Activated CD8-positive, alpha-beta T cell treated with anti-CD3 and anti-CD28 coated beads for 36 hours (primary cell): ENCODE measurements around the gene AXIN1. TPM values are rescaled to one million over a fixed set of nuclear protein-coding genes. Genes with fewer than 3 reads are reported as not detected.

Experiments
- ATAC-seq: fragments of 200-7000 bp; cut with Tn5 transposase; one replicate; pipeline ENCODE4 v1.10.0; 2021; ENCODE audit warnings: mild to moderate bottlenecking, moderate library complexity
- CTCF ChIA-PET: fragments of 350-600 bp; sonication (Branson Sonifier 250); formaldehyde crosslinking; loops from one replicate; lab custom pipeline; 2021; ENCODE audit warnings: antibody characterized with exemption; lab: Charles Lee
- POLR2A ChIA-PET: fragments of 350-600 bp; sonication (Branson Sonifier 250); formaldehyde crosslinking; loops from one replicate; lab custom pipeline; 2021; ENCODE audit warnings: antibody characterized with exemption; lab: Charles Lee
- DNase-seq: peaks from one replicate; pipeline ENCODE4 v3.0.0-alpha.2; 2020
- H3K27ac Mint-ChIP-seq: one replicate; pipeline ENCODE4 v1.8.0; 2021; ENCODE audit warnings: mild to moderate bottlenecking, mixed read lengths
- H3K27me3 Mint-ChIP-seq: one replicate; pipeline ENCODE4 v1.8.0; 2021; ENCODE audit warnings: mixed read lengths
- H3K36me3 Mint-ChIP-seq: one replicate; pipeline ENCODE4 v1.8.0; 2021; ENCODE audit warnings: low read depth, mixed read lengths
- H3K4me1 Mint-ChIP-seq: one replicate; pipeline ENCODE4 v1.8.0; 2021; ENCODE audit warnings: low read depth, mixed read lengths
- H3K4me3 Mint-ChIP-seq: one replicate; pipeline ENCODE4 v1.8.0; 2021; ENCODE audit warnings: mild to moderate bottlenecking, moderate library complexity, mixed read lengths
- H3K9me3 Mint-ChIP-seq: one replicate; pipeline ENCODE4 v1.8.0; 2021; ENCODE audit warnings: mixed read lengths
- intact Hi-C: fragments of 100-400 bp; cut with micrococcal nuclease; formaldehyde crosslinking; loops from one replicate; pipeline ENCODE4 v1.10.0; 2022
- total RNA-seq, 2 experiments: library from RNA; stranded (reverse); gene quantifications; one replicate each; pipeline ENCODE4 v1.2.3, GENCODE V29; 2021
- TF ChIP-seq, protein P1 (sequence below): fragments of 200-600 bp; IDR thresholded peaks from one replicate; pipeline ENCODE4 v1.8.0; 2022; ENCODE audit warnings: antibody characterized with exemption, mild to moderate bottlenecking

Gene AXIN1
- total RNA-seq, 2 experiments from 2014 or later, result 24.1 to 24.9 TPM

DNA sequence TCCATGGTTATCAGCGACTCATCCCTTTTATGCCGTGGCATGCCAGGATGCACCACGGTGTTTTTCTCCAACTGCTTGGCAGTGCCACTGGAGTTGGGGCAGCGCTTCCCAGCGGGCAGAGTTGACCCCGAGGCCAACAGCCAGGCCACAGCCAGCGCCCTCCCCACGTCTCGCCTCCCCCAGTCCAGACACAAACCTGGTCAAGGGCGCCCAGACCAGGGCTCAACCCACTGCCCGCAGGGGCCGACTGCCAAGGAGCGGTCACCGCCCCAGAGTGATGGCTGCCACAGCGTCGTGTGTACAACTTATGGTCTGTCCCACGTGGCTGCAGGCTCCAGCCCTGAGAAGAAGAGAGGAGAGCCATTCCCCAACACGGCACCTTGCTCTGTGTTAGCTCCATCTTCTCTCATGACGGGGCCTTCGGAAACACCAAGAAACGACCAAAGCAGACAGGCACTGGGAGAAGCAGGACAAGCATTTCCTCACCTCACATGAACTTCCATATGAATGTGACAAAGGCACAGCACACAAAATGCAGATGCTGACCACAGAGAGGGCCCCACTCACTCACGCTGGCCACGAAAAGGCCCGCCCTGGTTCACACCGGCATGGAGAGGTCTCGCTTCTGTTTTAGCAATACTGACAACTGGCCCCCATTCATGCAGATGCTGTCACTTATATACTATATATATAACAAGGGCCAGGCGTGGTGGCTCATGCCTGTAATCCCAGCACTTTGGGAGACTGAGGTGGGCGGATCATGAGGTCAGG lies 27.0 kb downstream of the AXIN1 start:
- Mint-ChIP-seq H3K4me3 (peak overlapping the region; percentile 61), H3K27me3 (no peaks in the 10 kb centered on the region), H3K4me1 (peaks cover 46% of the 10 kb centered on the region), H3K27ac (peak overlapping the region; percentile 64), H3K9me3 (no peaks in the 10 kb centered on the region), H3K36me3 (peaks cover 6% of the 10 kb centered on the region)
- CTCF ChIA-PET, result interaction anchor here (0.6 kb wide), 1 partner anchor 66 kb away, joined by 3 read pairs; no protein-coding TSS in a partner anchor
- intact Hi-C loops, result no loop called here
- ATAC-seq (no peak), DNase-seq (no peak)
- TF ChIP-seq, protein P1, sequence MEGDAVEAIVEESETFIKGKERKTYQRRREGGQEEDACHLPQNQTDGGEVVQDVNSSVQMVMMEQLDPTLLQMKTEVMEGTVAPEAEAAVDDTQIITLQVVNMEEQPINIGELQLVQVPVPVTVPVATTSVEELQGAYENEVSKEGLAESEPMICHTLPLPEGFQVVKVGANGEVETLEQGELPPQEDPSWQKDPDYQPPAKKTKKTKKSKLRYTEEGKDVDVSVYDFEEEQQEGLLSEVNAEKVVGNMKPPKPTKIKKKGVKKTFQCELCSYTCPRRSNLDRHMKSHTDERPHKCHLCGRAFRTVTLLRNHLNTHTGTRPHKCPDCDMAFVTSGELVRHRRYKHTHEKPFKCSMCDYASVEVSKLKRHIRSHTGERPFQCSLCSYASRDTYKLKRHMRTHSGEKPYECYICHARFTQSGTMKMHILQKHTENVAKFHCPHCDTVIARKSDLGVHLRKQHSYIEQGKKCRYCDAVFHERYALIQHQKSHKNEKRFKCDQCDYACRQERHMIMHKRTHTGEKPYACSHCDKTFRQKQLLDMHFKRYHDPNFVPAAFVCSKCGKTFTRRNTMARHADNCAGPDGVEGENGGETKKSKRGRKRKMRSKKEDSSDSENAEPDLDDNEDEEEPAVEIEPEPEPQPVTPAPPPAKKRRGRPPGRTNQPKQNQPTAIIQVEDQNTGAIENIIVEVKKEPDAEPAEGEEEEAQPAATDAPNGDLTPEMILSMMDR, result no peak
- POLR2A ChIA-PET, result interaction anchor here (0.8 to 1.4 kb wide), 2 partner anchors 12 to 25 kb away, joined by 3 to 4 read pairs; no protein-coding TSS in a partner anchor

DNA sequence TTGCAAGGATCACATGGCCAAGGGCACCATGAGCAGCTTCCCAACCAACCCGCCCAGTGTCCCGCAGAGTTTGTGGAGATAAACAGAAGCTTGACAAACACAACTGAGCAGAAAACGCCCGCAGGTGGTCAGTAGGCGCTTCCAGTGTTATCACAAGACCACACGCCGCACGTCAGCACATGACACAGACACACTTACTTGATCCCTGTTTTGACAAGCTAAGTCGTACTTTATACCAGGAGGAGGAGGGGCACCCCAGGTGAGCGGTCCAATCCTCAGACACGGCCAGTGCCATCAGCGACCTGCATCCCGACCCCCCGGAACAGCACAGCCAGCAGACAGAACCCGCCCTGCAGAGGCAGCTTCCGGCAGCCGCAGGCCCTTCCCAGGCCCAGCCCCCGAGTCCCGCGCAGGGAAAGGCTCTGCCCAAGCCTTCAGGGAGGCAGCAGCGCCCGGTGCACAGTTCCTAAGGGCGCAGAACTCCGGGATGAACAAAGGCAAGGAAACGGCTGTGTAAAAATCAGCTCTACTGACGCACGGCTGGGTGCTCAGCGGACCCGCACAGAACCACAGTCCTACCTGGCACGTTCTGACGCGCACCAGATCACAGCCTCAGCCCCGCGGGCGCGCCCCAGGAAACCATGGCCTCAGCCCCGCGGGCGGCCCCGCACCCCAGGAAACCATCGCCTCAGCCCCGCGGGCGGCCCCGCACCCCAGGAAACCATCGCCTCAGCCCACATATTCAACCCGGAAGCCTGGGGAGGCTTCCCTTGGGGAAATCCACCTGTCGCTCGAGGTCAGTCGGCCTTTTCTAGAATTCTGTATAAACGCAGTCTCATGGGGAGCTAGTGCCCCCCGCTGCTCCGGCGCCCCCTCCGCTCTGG lies 27.8 kb downstream of the AXIN1 start:
- H3K4me3 Mint-ChIP-seq, result peak overlapping the region; percentile 61
- POLR2A ChIA-PET, result interaction anchor here (0.8 to 1.4 kb wide), 3 partner anchors 13 to 71 kb away, joined by 3 to 4 read pairs (median 3); no protein-coding TSS in a partner anchor
- intact Hi-C loops, result loop anchor here (5.0 kb wide), 1 partner anchor 87 kb away; no protein-coding TSS in a partner anchor
- DNase-seq (peak; percentile 64), ATAC-seq (peak; percentile 52)
- peaks cover 6% of the 10 kb centered on the region for H3K36me3 Mint-ChIP-seq
- no peaks in the 10 kb centered on the region for H3K27me3 Mint-ChIP-seq
- no peaks in the 10 kb centered on the region for H3K9me3 Mint-ChIP-seq
- CTCF ChIA-PET, result interaction anchor here (0.6 to 0.7 kb wide), 2 partner anchors 67 to 228 kb away, joined by 3 read pairs; no protein-coding TSS in a partner anchor
- peaks cover 48% of the 10 kb centered on the region for H3K4me1 Mint-ChIP-seq
- TF ChIP-seq, protein P1, result no peak
- H3K27ac Mint-ChIP-seq, result peak overlapping the region; percentile 64

DNA sequence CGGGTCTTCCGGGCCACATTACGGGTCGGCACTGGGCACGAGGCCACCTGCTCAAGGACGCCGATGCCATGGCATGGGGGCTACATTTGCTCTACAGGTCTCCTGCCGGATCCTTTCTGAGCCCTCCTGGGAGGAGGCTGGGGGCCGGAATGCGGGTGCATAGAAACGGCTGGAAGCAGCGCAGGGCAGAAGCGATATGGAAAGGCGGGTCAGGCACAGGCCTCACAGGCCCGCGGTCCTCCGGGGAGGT lies 28.4 kb downstream of the AXIN1 start:
- intact Hi-C loops, result loop anchor here (5.0 kb wide), 1 partner anchor 87 kb away; no protein-coding TSS in a partner anchor
- TF ChIP-seq, protein P1, result no peak
- Mint-ChIP-seq H3K9me3 (no peaks in the 10 kb centered on the region), H3K27ac (no peak overlapping the region), H3K27me3 (no peaks in the 10 kb centered on the region), H3K4me3 (no peak overlapping the region), H3K36me3 (peaks cover 8% of the 10 kb centered on the region), H3K4me1 (peaks cover 52% of the 10 kb centered on the region)
- ChIA-PET POLR2A (interaction anchor here (0.8 to 1.4 kb wide), 2 partner anchors 27 to 70 kb away, joined by 3 to 4 read pairs; no protein-coding TSS in a partner anchor), CTCF (interaction anchor here (0.7 kb wide), 1 partner anchor 228 kb away, joined by 3 read pairs; no protein-coding TSS in a partner anchor)
- no peak for ATAC-seq
- DNase-seq, result no peak

DNA sequence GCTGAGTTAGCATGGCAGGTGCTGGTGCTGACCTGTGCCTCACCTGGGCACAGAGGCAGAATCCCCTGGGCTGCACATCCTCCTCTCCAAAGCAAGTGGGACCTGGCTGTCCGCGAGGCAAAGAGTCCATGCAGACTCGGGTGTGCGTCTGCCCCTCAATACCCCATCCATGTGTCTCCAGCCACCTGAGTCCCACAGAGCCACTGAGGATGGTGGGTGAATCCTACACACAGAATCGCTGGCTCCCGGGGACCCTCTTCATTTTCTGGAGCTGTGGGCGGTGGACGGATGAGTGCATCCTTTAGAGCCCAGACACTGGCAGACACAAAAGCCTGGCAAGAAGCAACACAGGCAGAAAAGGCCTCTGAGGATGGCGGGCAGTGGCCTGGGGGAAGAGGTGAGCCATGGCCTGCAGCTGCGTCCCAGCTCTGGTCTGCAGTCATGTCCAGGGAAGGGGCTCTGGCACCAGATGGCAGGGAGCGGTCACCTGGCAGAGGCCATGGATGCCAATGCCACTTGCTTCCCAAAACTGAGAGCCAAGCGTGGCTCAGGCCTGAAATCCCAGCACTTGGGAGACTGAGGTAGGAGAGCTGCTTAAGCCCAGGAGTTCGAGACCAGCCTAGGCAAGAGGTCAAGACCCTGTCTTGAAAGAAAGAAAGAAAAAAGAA lies 29.9 kb downstream of the AXIN1 start:
- DNase-seq (no peak), ATAC-seq (no peak)
- no peak overlapping the region for H3K27ac Mint-ChIP-seq
- H3K27me3 Mint-ChIP-seq, result no peaks in the 10 kb centered on the region
- TF ChIP-seq, protein P1, result no peak
- ChIA-PET CTCF (no interaction called here), POLR2A (interaction anchor here (0.5 to 1.1 kb wide), 3 partner anchors 13 to 101 kb away, joined by 3 read pairs; no protein-coding TSS in a partner anchor)
- H3K36me3 Mint-ChIP-seq, result peaks cover 10% of the 10 kb centered on the region
- H3K4me3 Mint-ChIP-seq, result no peak overlapping the region
- no peaks in the 10 kb centered on the region for H3K9me3 Mint-ChIP-seq
- intact Hi-C loops, result loop anchor here (5.0 kb wide), 1 partner anchor 85 kb away; no protein-coding TSS in a partner anchor
- H3K4me1 Mint-ChIP-seq, result peaks cover 54% of the 10 kb centered on the region
